ENCODE data around the gene SGF29. TPM values are rescaled to one million over a fixed set of nuclear protein-coding genes. Genes with fewer than 3 reads are reported as not detected.
"Not testable (repeated sequence)": the region's sequence is repeated elsewhere in the genome, so short reads cannot be mapped to it uniquely, and the experiment has no call there.

Gene SGF29
- total and polyA plus RNA-seq, 9 donors = 28.5 to 59.8 (median 42.5) TPM

GRCh38 chr16:28596115-28596630 is 42.5 kb downstream of the SGF29 start:
- no peak for TF ChIP-seq EP300 (IDR thresholded peaks at IDR 0.05)
- no peak for TF ChIP-seq POLR2A (IDR thresholded peaks at IDR 0.05)
- no peak for TF ChIP-seq CTCF (IDR thresholded peaks at IDR 0.05)
- no peaks in the 10 kb centered on the region for H3K9me3 ChIP-seq
- no peak overlapping the region for H3K27ac ChIP-seq
- intact Hi-C loops (cut with DNase I) = no loop called here
- 82 to 84% (median 83%) methylated on average over 8 of the region's 8 CpGs for WGBS, 3 donors
- no peak for DNase-seq
- H3K36me3 ChIP-seq = no peaks in the 10 kb centered on the region
- H3K4me3 ChIP-seq = no peak overlapping the region
- H3K27me3 ChIP-seq = no peaks in the 10 kb centered on the region
- peaks cover 4% of the 10 kb centered on the region for H3K4me1 ChIP-seq (ENCODE audit: insufficient read depth)

- no peak within 1 kb of the TSS for H3K4me3 ChIP-seq
- peaks cover 4% of the 10 kb centered on the region for H3K4me1 ChIP-seq (ENCODE audit: insufficient read depth)
- 16 to 19% (median 17%) methylated on average over 11 of the region's 11 CpGs for WGBS, 3 donors
- intact Hi-C loops (cut with DNase I) = no loop called here
- no peak for DNase-seq
- H3K27me3 ChIP-seq = no peaks in the 10 kb centered on the region
- no peaks in the 10 kb centered on the region for H3K9me3 ChIP-seq
- H3K27ac ChIP-seq = no peak within 1 kb of the TSS
- no peaks in the 10 kb centered on the region for H3K36me3 ChIP-seq
- TF ChIP-seq CTCF (IDR thresholded peaks at IDR 0.05) (no peak), EP300 (IDR thresholded peaks at IDR 0.05) (no peak), POLR2A (IDR thresholded peaks at IDR 0.05) (no peak)
Measured at GRCh38 chr16:28596840-28597691, 43.3 kb downstream of the SGF29 start, which contains the start of gene SULT1A2. SULT1A2 (minus strand) TSS chr16:28597050; CDS start chr16:28595930, 1,120 bp downstream.

GRCh38 chr16:28597692-28598261 is 44.1 kb downstream of the SGF29 start:
- no peak for DNase-seq
- WGBS, 3 donors = 75 to 81% (median 77%) methylated on average over 8 to 9 of the region's 9 CpGs
- no peaks in the 10 kb centered on the region for H3K27me3 ChIP-seq
- no peak for TF ChIP-seq CTCF (IDR thresholded peaks at IDR 0.05)
- TF ChIP-seq POLR2A (IDR thresholded peaks at IDR 0.05) = no peak
- TF ChIP-seq EP300 (IDR thresholded peaks at IDR 0.05) = no peak
- H3K27ac ChIP-seq = no peak overlapping the region
- H3K9me3 ChIP-seq = no peaks in the 10 kb centered on the region
- H3K4me3 ChIP-seq = no peak overlapping the region
- H3K4me1 ChIP-seq (ENCODE audit: insufficient read depth) = peaks cover 4% of the 10 kb centered on the region
- intact Hi-C loops (cut with DNase I) = no loop called here
- H3K36me3 ChIP-seq = no peaks in the 10 kb centered on the region

GRCh38 chr16:28599377-28600285 is 45.9 kb downstream of the SGF29 start:
- H3K4me3 ChIP-seq; intact Hi-C loops (cut with DNase I); DNase-seq; H3K27me3 ChIP-seq; H3K4me1 ChIP-seq (ENCODE audit: insufficient read depth); H3K9me3 ChIP-seq; H3K27ac ChIP-seq; H3K36me3 ChIP-seq: not testable (repeated sequence)
- WGBS, 3 donors = no CpG with 5 or more reads among the region's 17 CpGs

- DNase-seq; H3K27ac ChIP-seq; H3K4me1 ChIP-seq (ENCODE audit: insufficient read depth); H3K36me3 ChIP-seq; H3K27me3 ChIP-seq; intact Hi-C loops (cut with DNase I); H3K9me3 ChIP-seq; H3K4me3 ChIP-seq: not testable (repeated sequence)
- WGBS, 3 donors = 33 to 49% (median 38%) methylated on average over 9 to 14 of the region's 20 CpGs
Measured at GRCh38 chr16:28600965-28601364, 47.2 kb downstream of the SGF29 start.

GRCh38 chr16:28601589-28601988 is 47.9 kb downstream of the SGF29 start:
- H3K27me3 ChIP-seq; H3K4me3 ChIP-seq; H3K9me3 ChIP-seq; H3K36me3 ChIP-seq; H3K4me1 ChIP-seq (ENCODE audit: insufficient read depth); H3K27ac ChIP-seq; intact Hi-C loops (cut with DNase I); DNase-seq: not testable (repeated sequence)
- WGBS, 3 donors = 87 to 91% (median 91%) methylated on average over 12 to 13 of the region's 13 CpGs

- H3K27ac ChIP-seq; DNase-seq; H3K27me3 ChIP-seq; intact Hi-C loops (cut with DNase I); H3K4me3 ChIP-seq; H3K36me3 ChIP-seq; H3K9me3 ChIP-seq; H3K4me1 ChIP-seq (ENCODE audit: insufficient read depth): not testable (repeated sequence)
- WGBS, 3 donors = 66 to 80% (median 78%) methylated on average over 5 to 8 of the region's 10 CpGs
Measured at GRCh38 chr16:28602062-28602461, 48.3 kb downstream of the SGF29 start.

All from ovary (tissue), 9 donors.